GM21447 (cell line): ENCODE data around the gene TIAM2.

Experiments used
- ATAC-seq: cut with Tn5 transposase; IDR thresholded peaks from one replicate; pipeline ENCODE4 v1.9.1; 2021; ENCODE audit not compliant: unreplicated experiment

The TIAM2 gene

GRCh38 chr6:155023717-155024116 lies 28.6 kb downstream of the TIAM2 start:
- ATAC-seq = no peak

- ATAC-seq = no peak
These were observed 29.4 kb downstream of the TIAM2 start for GRCh38 chr6:155024391-155025027.

GRCh38 chr6:155026022-155026705 lies 31.0 kb downstream of the TIAM2 start:
- no peak for ATAC-seq

GRCh38 chr6:155026706-155027045 lies 31.6 kb downstream of the TIAM2 start:
- ATAC-seq = no peak

- ATAC-seq = no peak
These were observed 35.1 kb downstream of the TIAM2 start for GRCh38 chr6:155030148-155030720.

GRCh38 chr6:155031091-155031490 lies 36.0 kb downstream of the TIAM2 start:
- no peak for ATAC-seq

GRCh38 chr6:155033021-155033791 lies 38.1 kb downstream of the TIAM2 start:
- no peak for ATAC-seq

GRCh38 chr6:155036907-155037306 lies 41.8 kb downstream of the TIAM2 start:
- ATAC-seq = no peak

GRCh38 chr6:155038104-155038503 lies 43.0 kb downstream of the TIAM2 start:
- ATAC-seq = no peak

- no peak for ATAC-seq
These were observed 43.4 kb downstream of the TIAM2 start for GRCh38 chr6:155038527-155038926.

- ATAC-seq = no peak
These were observed 44.5 kb downstream of the TIAM2 start for GRCh38 chr6:155039618-155040017.

GRCh38 chr6:155040154-155040553 lies 45.0 kb downstream of the TIAM2 start:
- no peak for ATAC-seq

- no peak for ATAC-seq
These were observed 46.0 kb downstream of the TIAM2 start for GRCh38 chr6:155040901-155041650.

- no peak for ATAC-seq
These were observed 46.7 kb downstream of the TIAM2 start for GRCh38 chr6:155041741-155042279.

- no peak for ATAC-seq
These were observed 47.9 kb downstream of the TIAM2 start for GRCh38 chr6:155042983-155043382.

GRCh38 chr6:155045561-155046404 lies 50.7 kb downstream of the TIAM2 start:
- no peak for ATAC-seq

GRCh38 chr6:155047523-155047922 lies 52.4 kb downstream of the TIAM2 start:
- ATAC-seq = no peak

GRCh38 chr6:155050311-155050710 lies 55.2 kb downstream of the TIAM2 start:
- peak; percentile 91 for ATAC-seq

GRCh38 chr6:155054491-155055250 lies 59.6 kb downstream of the TIAM2 start:
- ATAC-seq = no peak
